Heart left ventricle (tissue), 16 donors: Measurements from ENCODE around the gene TMEM82. TPM values are rescaled to one million over a fixed set of nuclear protein-coding genes. Genes with fewer than 3 reads are reported as not detected.

Source experiments
- ATAC-seq, 4 donors: fragments of 200-7000 bp; cut with Tn5 transposase; one replicate each; pipeline ENCODE4 v1.9.1; 2020 to 2022; ENCODE audit warnings: moderate library complexity in 4 of 4, mild to moderate bottlenecking in 3 of 4, moderate number of reproducible peaks in 1 of 4
- DNase-seq, 5 donors: peaks; one replicate each; pipeline ENCODE4 v3.0.0-alpha.2; 2020
- H3K27ac ChIP-seq, 12 donors: fragments of 200-600 bp; sonication (generic) in 4 of 12; one replicate each; pipeline versions ENCODE4 v1.5.0 to v1.8.0; 2016 to 2022; ENCODE audit warnings: mild to moderate bottlenecking in 2 of 12
- H3K27me3 ChIP-seq, 9 donors: fragments of 200-600 bp; sonication (generic) in 2 of 9; one replicate each; pipeline versions ENCODE4 v1.5.1 to v1.8.0; 2016 to 2022; ENCODE audit warnings: mild to moderate bottlenecking in 3 of 9
- H3K36me3 ChIP-seq, 9 donors: fragments of 200-600 bp; sonication (generic) in 2 of 9; one replicate each; pipeline versions ENCODE4 v1.5.0 to v1.8.0; 2018 to 2022; ENCODE audit warnings: mild to moderate bottlenecking in 2 of 9
- H3K4me1 ChIP-seq, 12 donors: fragments of 200-600 bp; sonication (generic) in 4 of 12; one replicate each; pipeline versions ENCODE4 v1.5.0 to v1.8.0; 2016 to 2022; ENCODE audit warnings: mild to moderate bottlenecking in 3 of 12
- H3K4me3 ChIP-seq, 12 donors: fragments of 200-600 bp; sonication (generic) in 4 of 12; one replicate each; pipeline versions ENCODE4 v1.5.0 to v1.8.0; 2017 to 2022; ENCODE audit warnings: mild to moderate bottlenecking in 9 of 12, moderate library complexity in 4 of 12
- H3K9me3 ChIP-seq, 12 donors: fragments of 200-600 bp; sonication (generic) in 4 of 12; one replicate each; pipeline versions ENCODE4 v1.5.0 to v1.8.0; 2016 to 2022; ENCODE audit warnings: mild to moderate bottlenecking in 1 of 12
- CTCF ChIP-seq, 12 donors: fragments of 200-600 bp; sonication (generic) in 4 of 12; IDR thresholded peaks; one replicate each; pipeline versions ENCODE4 v1.5.0 to v1.8.0; 2018 to 2022; ENCODE audit warnings: antibody characterized with exemption in 12 of 12, mild to moderate bottlenecking in 5 of 12
- POLR2A ChIP-seq, 2 donors: fragments of 450-650 bp; IDR thresholded peaks; one replicate each; pipeline ENCODE4 v1.6.1; 2017; ENCODE audit warnings: antibody characterized with exemption in 2 of 2, mild to moderate bottlenecking in 2 of 2, moderate library complexity in 2 of 2
- WGBS, 4 donors: extraction: QIAGEN DNeasy Blood & Tissue Kit in 2 of 4; methylation state at CpG; one replicate each; pipeline versions ENCODE4 v1.1.5 to v1.1.7; 2013 to 2018; 5-methylcytosine and 5-hydroxymethylcytosine counted together
- intact Hi-C, 10 donors: fragments of 100-400 bp; cut with DNase I; formaldehyde crosslinking; loops; one replicate each; pipeline versions ENCODE4 v1.11.1 to v1.14.2; 2022
- polyA plus RNA-seq, 2 donors: library from polyadenylated mRNA; stranded (reverse); fragments of 200-250 nt; gene quantifications; one replicate each; pipeline ENCODE4 v1.2.3, GENCODE V29; 2013
- total RNA-seq, 9 donors: library from RNA; depleted of rRNA in 2 of 9; stranded (reverse); fragments of >200 nt in 2 of 9; fragmentation: NEBNext Ultra II Directional in 3 of 9; extraction: Animal tissue kit (Norgen Biotek cat#: 25700) in 3 of 9; gene quantifications; one replicate each; pipeline versions ENCODE4 v1.1.0 to v1.2.4, GENCODE V29; 2016 to 2023
- donor health status: ischemic (EF 13 %, LVEDD 7.1; RV severe dilation, severe dysfunction).
- donor health status: healthy with polysubstance abuse.
- donor health status: DM: no; HTN: yes; CAD: no.
- donor health status: DM: no; HTN: no; CAD: no.
- donor health status: ischemic (EF 25% LVEDD 6.9; RV normal size, moderate dysfunction).
- donor health status: ischemic (EF 25% LVEDD 5.7; RV mildly dilated, moderate dysfunction).
- donor health status: healthy.
- donor health status: DM: yes; HTN: yes; CAD: no.
- donor health status: ischemic (EF 35%, LVEDD 5.7; RV mildly dilated, moderate dysfunction).
- donor health status: nonischemic (EF 11% LVEDD 7.7; RV severe dilation, severe dysfunction).
- donor health status: DM: yes; HTN: yes; CAD: no.
- donor health status: PGD.
- donor health status: ischemic (EF 29% LVEDD 5.4; RV normal size, mild dysfunction).
- donor health status: nonischemic (EF 23%, LVEDD 6.1; RV moderate dilation, normal function).

TMEM82 gene
- total and polyA plus RNA-seq, 11 donors, result not detected

DNA sequence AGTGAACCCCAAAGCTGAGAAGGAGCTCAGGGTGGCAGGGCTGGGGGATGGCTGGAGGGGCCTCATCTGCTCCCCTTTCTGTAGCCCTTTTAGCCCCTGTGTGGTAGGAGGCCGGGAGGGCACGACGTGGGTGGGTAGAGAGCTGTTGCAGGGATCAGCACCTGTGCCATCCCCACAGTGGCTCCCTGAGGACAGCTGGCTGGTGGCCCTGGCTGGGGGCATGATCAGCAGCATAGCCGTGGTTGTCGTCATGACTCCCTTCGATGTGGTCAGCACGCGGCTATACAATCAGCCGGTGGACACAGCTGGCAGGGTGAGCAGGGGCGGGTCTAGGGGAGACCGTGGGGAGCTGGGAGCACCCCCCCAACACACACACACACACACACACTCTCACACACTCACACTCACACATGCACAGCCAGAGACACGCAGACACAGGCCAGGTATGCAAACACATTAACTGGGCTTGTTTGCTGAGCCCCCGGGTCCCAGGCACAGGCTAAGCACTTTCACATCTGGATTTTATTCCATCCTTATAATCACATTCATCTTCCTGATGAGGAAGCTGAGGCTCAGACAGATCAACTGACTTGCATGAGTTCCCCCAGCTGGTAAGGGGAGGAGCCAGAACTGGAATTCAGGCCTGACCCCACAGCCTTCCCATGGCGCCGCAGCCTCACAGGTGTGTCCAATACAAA lies 3.7 kb upstream of the TMEM82 start:
- Histone ChIP-seq H3K36me3 (peaks cover 0 to 19% (median 14%) of the 10 kb centered on the region in 9 donors), H3K27ac (peak overlapping the region in 3 of 12 donors; percentile 47 to 89 (median 77)), H3K4me3 (no peak overlapping the region), H3K27me3 (no peaks in the 10 kb centered on the region), H3K4me1 (peaks cover 0 to 45% (median 17%) of the 10 kb centered on the region in 12 donors), H3K9me3 (no peaks in the 10 kb centered on the region)
- no peak for DNase-seq
- ATAC-seq, result no peak
- WGBS, 4 donors, result 77 to 88% (median 86%) methylated on average over 9 to 15 of the region's 15 CpGs
- intact Hi-C loops, result loop anchor here in 6 of 10 donors (2.0 to 10.0 kb wide), 7 partner anchors 20 to 144 kb away; partner anchors contain the start of genes FBLIM1 (in 1 of the 6) and PLEKHM2 (in 1 of the 6)
- TF ChIP-seq CTCF (IDR thresholded peaks at IDR 0.05) (no peak), POLR2A (IDR thresholded peaks at IDR 0.05) (no peak)

- peak overlapping the region in 1 of 12 donors; percentile 37 for H3K27ac ChIP-seq
- no peak for ATAC-seq
- 71 to 83% (median 80%) methylated on average over 7 to 16 of the region's 16 CpGs for WGBS, 4 donors
- peaks cover 0 to 45% (median 17%) of the 10 kb centered on the region in 12 donors for H3K4me1 ChIP-seq
- intact Hi-C loops, result loop anchor here in 6 of 10 donors (2.0 to 10.0 kb wide), 7 partner anchors 20 to 144 kb away; partner anchors contain the start of genes FBLIM1 (in 1 of the 6) and PLEKHM2 (in 1 of the 6)
- H3K36me3 ChIP-seq, result peaks cover 0 to 12% (median 7%) of the 10 kb centered on the region in 9 donors
- DNase-seq, result no peak
- no peak for TF ChIP-seq POLR2A (IDR thresholded peaks at IDR 0.05)
- TF ChIP-seq CTCF (IDR thresholded peaks at IDR 0.05), result no peak
- no peaks in the 10 kb centered on the region for H3K9me3 ChIP-seq
- no peak overlapping the region for H3K4me3 ChIP-seq
- H3K27me3 ChIP-seq, result no peaks in the 10 kb centered on the region
These were observed 3.0 kb upstream of the TMEM82 start for GRCh38 chr1:15739259-15739658.

DNA sequence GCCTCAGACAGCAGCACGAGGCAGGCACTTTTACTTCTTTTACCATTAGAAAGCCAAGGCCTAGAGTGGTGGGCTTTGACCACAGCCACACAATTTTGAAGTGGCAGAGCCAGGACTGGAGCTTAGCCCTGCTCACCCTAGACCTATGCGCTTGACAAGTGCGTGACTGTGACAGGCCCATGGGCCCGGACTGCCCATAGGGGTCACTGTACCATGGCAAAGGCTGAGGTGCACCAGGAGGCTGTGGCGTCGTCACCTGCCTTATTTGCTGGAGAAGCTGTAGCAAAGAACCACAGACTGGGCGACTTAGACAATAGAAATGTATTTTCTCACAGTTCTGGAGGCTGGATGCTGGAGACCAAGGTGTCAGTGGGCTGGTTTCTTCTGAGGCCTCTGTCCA lies 2.6 kb upstream of the TMEM82 start:
- no peaks in the 10 kb centered on the region for H3K27me3 ChIP-seq
- TF ChIP-seq POLR2A (IDR thresholded peaks at IDR 0.05) (no peak), CTCF (IDR thresholded peaks at IDR 0.05) (peak in 3 of 12 donors; percentile 8 to 29 (median 15))
- 76 to 89% (median 81%) methylated on average over 4 to 7 of the region's 7 CpGs for WGBS, 4 donors
- H3K9me3 ChIP-seq, result no peaks in the 10 kb centered on the region
- DNase-seq (no peak), ATAC-seq (no peak)
- intact Hi-C loops, result loop anchor here in 8 of 10 donors (2.0 to 10.0 kb wide), 9 partner anchors 19 to 145 kb away; partner anchors contain the start of genes FBLIM1 (in 1 of the 8) and PLEKHM2 (in 1 of the 8)
- no peak overlapping the region for H3K4me3 ChIP-seq
- peaks cover 0 to 9% (median 3%) of the 10 kb centered on the region in 9 donors for H3K36me3 ChIP-seq
- no peak overlapping the region for H3K27ac ChIP-seq
- peaks cover 0 to 43% (median 15%) of the 10 kb centered on the region in 12 donors for H3K4me1 ChIP-seq
